GM18502 (cell line): ENCODE results near the gene SFXN1.
"Not testable (repeated sequence)": the region's sequence is repeated elsewhere in the genome, so short reads cannot be mapped to it uniquely, and the experiment has no call there.

Experiments
- ATAC-seq: cut with Tn5 transposase; IDR thresholded peaks from one replicate; pipeline ENCODE4 v1.9.1; 2021; ENCODE audit warnings: mild to moderate bottlenecking; ENCODE audit not compliant: unreplicated experiment, poor library complexity

Gene SFXN1

GRCh38 chr5:175534070-175534932, 55.9 kb downstream of the SFXN1 start:
- peak; percentile 95 for ATAC-seq

- not testable (repeated sequence) for ATAC-seq
These were observed 57.0 kb downstream of the SFXN1 start for GRCh38 chr5:175535331-175535730.

GRCh38 chr5:175535796-175536195, 57.4 kb downstream of the SFXN1 start:
- ATAC-seq = no peak

DNA sequence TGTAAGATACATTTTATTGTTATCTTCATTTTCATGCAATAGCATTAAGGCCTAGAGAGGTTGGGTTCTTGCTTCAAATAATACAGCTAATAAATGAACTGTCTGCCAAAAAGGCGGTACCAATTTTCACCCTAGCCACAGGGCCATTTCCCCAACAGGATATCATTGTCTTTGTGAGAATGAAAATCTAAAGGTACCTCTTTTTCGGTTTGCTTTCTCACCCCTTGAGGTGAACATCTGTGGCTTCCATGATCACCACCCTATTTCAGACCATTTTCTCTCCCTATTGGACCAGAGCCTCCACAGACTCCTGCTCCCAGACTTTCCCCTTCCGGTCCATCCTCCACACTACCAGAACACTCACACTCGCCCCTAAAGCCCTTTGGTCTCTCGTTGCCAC, 60.2 kb downstream of the SFXN1 start:
- ATAC-seq = no peak

GRCh38 chr5:175539936-175540335, 61.6 kb downstream of the SFXN1 start:
- no peak for ATAC-seq

DNA sequence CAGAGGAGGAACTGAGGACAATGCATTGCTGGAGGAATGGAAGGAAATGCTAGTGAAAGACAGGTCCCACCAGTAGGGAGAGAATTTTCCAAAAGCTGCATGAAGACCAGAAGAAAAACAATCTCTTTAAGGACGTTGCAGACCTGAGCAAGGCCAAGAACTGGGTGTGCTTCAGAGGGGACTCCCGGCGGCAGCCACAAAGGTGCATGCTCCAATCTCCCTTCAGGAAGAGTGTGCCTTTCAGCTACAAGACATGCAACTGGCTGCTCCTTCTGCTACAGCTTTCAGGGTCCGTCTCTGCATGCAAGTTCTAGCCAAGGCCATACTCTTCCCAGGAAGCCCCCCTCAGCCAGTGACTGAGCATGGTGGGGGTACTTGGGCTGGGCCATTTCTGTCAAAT, 62.9 kb downstream of the SFXN1 start:
- ATAC-seq = no peak

DNA sequence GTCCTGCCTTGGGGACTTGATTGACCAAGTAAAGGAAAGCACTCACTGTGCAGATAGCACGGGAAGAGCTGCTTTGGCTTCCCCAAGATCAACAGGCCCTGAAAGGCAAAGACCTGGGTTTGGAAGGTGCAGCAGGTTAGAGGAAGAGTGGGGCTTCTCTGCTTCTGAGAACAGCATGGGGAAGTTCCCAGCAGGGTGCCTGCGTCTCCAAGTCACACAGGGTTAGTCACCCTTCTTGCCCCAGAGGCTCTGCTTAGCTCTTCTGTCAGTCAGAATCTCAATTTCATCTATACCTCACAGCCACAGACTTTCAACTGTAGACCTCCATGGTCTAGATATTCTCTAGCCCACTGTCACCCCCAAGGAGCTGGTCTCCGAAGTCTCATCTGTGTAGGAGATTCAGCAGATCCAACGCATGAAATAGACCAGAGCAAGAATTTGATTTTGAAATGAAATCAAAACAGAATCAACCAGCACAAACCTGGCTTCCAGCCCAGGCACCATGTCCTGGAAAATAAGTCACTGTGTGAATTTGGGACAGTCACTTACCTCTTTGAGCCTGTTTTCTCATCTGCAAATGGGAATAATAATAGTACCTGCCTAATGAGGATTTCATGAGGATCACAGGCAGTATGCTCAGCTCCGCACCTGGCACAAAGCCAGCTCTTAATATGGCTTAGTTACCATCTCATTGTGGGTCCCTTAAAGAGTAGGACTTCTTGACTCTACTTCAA, 64.0 kb downstream of the SFXN1 start:
- ATAC-seq = no peak

GRCh38 chr5:175542966-175543235, 64.5 kb downstream of the SFXN1 start:
- ATAC-seq = no peak

DNA sequence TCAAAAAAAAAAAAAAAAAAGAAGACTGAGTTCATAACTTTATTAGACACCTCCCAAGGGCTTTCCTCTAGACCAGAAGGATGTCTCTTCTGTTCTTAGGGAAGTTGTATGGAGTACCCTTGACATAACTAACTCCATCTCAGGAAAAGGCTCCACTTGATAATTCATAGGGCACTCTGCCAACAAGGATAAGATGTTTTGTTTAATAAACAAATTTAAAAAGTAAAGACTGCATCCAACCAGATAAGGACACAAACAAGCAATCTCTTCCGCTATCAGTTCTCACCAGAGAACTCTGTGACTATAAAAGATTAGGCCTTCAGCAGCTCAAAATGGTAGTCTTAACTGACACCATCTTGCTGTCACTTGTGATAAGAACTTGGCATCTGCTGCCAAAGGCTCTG, 65.8 kb downstream of the SFXN1 start:
- ATAC-seq = no peak

DNA sequence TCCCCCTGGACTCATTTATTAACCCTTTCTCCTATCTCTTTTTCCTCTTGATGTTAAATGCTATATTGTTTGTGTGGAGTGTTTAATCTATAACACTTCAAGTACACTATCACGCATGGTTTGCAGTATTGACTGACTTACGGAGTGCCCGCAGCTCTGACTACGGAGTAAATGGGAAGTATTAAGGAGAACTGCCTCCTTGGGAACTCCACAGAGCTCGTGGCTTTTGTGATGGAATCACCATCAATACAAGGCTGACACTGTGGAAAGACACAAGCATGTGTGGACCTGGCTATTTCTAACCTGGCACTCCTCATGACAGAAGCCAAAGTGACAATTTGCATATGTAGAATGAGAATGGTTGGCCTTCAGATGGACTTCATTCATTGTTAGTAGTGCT, 66.2 kb downstream of the SFXN1 start:
- no peak for ATAC-seq

DNA sequence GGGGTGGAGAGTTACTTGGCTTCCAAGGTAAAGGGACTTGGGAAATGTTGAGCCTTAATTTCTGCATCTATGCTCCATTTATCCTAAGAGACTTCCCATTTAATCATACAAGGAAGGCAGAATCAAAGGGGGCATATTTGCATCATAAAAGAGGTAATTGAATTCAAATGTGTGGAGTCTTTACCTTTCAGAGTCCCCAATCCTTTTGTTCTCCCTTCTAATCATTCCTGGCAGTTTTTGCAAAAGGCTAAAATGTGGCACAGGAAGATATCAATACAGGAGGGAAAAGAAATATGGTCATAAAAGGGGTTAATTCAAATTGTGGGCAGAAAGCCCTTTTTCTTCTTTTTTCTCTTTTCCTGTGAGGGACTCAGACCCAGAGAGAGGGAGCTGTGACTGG, 69.5 kb downstream of the SFXN1 start:
- ATAC-seq = no peak

DNA sequence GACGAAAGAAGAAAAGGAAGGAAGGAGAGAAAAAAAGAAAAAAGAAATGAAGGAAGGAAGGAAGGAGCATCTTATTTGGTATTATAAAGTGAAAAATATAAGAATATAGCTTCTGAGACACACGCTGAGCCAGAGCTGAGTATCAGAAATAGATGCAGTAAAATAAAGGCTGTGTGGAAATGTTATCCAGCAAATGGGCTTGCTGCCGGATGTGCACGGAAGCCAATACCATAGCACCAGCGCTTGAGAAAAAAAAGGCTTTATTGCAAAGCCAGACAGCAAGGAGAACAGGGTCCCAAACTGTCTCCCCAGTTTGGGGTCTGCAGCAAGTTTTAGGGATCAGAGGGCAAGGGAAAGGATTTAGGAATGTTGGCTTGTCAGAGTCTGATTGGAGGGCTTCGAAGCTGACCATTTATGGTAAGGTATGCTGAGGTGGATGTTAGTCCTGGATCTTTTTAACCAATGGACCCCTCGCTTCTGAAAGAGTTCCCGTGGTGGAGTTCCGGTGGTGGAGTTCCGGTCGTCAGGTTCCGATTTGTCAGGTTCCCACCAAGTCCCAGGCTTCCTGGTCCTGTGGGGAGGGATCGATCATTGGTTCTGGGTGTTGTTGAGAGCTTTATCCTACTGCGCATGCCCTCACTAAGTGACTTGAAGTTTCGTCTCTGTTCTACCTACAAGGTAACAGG, 70.4 kb downstream of the SFXN1 start:
- ATAC-seq = no peak

GRCh38 chr5:175550055-175550805, 71.9 kb downstream of the SFXN1 start:
- ATAC-seq = no peak

- ATAC-seq = no peak
These were observed 72.9 kb downstream of the SFXN1 start for GRCh38 chr5:175551266-175551665.

DNA sequence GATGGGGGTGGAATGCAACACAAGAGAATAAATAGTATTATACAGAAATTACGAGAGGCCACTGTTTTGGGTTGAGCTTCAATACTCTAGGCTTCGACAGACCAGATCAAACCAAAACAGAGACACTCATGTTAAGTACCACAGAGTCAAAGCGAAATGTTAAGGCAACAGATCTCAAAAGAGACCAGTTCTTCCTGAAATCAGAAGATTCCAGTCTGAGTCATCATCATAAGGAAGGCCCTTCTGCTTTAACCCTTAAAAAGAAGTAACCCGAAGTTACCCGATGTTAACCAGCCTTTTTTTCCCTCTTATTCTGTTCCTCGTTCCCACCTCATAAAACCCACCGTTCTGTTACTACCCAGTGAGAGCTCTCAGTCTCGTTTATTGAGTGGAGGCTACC, 75.9 kb downstream of the SFXN1 start:
- no peak for ATAC-seq

DNA sequence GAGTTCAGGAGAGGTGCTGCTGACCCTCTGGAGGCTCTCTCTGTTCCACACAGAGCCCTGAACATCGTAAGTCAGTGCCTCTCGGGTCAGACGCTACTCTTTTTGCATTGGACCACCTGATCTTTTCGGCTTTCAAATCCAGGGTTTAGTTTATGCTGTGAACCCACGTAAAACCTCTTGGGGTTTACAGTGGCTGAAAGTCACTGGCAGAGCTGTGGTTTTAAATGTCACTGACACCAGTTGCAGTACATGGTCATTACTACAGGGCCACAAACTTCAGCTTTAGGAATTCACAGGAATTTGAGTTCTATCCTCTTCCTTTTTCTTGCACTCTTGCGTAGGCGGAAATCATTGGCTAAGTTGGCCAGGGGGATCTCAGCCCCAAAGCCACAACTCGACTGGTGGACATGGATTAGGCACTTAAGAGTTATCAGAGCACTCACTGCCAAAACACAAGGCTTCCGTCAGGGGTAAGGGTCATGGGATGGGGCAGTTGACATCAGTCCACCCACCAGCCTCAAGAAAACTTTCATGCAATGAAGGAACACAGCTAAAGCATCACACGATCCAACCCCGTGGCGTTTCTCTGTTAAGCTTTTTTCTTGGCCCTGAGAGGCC, 76.9 kb downstream of the SFXN1 start:
- ATAC-seq = no peak

DNA sequence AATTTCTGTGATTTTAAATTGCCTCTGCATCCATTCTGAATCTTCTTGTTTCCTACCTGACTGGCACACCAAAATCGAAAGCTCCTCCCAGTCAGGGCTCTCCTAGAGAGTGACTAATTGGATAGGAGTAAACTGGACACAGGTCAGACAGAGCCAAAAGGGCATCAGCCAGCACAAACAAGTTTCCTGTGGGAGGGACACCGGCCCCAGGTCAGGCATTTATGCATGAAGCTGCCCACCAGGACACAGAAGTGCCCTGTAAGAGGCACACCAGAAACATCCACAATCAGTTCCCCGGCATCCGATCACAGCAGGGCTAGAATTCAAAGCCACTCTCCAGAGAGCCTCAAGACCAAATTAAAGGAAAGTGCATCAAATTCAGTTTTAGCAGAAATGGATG, 78.4 kb downstream of the SFXN1 start:
- no peak for ATAC-seq

DNA sequence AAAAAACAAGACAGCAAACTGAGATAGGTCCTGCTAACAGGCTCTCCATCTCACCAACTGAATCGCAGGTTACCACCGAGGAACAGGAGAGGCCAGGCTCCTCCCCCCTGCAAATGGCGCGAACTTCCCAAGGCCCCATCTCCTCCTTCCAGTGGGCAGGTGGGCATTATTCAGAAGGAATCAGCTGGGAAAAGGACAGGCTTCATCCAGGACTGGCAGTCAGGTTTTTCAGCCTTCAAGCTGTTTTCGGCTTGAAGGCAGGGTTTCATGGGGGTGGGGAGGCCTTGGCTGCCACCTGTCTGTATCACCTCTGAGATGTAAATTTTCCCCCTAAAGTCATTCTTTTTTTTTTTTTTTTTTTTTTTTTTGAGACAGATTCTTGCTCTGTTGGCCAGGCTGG, 79.4 kb downstream of the SFXN1 start:
- ATAC-seq = no peak

DNA sequence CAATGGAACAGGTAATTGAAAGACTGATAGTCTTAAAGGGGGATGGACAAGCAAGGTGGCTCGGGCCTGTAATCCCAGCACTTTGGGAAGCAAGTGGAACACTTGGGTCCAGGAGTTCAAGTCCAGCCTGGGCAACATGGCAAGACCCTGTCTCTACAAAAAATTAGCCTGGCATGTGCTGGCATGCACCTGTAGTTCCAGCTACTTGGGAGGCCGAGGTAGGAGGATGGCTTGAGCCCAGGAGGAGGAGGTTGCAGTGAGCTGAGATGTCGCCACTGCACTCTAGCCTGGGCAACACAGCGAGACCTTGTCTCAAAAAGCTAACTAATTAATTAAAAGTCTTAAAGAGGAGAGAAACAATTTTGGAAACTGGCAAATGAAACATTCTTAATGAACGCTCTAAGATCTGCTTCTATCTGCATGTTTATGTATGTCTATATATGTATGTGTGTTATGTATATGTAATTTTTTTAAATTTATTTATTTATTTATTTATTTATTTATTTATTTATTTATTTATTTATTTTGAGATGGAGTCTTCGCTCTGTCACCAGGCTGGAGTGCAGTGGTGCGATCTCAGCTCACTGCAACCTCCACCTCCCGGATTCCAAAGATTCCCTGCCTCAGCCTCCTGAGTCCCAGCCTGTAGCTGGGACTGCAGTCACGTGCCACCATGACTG, 80.6 kb downstream of the SFXN1 start:
- no peak for ATAC-seq

DNA sequence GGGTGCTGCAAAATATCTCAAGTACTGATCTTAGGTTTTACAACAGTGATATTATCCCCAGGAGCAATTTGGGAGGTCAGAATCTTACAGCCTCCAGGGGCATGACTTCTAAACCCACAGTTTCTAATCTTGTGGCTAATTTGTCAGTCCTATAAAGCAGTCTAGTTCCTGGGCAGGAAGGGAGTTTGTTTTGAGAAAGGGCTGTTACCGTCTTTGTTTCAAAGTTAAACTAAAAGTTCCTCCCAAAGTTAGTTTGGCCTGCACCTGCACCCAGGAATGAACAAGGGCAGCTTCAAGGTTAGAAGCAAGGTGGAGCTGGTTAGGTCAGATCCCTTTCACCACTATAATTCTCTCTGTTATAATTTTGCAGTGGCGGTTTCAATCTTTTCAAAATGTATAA, 81.7 kb downstream of the SFXN1 start:
- ATAC-seq = no peak
